Pancreas (tissue), 10 donors: Measurements from ENCODE around the gene INPP5A. TPM values are rescaled to one million over a fixed set of nuclear protein-coding genes. Genes with fewer than 3 reads are reported as not detected.

Experiments used
- ATAC-seq, 4 donors: fragments of 200-7000 bp; cut with Tn5 transposase; one replicate each; pipeline versions ENCODE4 v1.8.0 to v1.9.1; 2020; ENCODE audit warnings: mild to moderate bottlenecking in 4 of 4, moderate library complexity in 4 of 4
- DNase-seq, 6 donors: peaks; one replicate each; pipeline ENCODE4 v3.0.0-alpha.2; 2020
- FAIRE-seq: peaks from 2 replicates; lab custom pipeline; 2012; peaks lifted over from hg19 to GRCh38; lab: Jason Lieb, UNC
- H3K27ac ChIP-seq, 4 donors: fragments of 200-600 bp; sonication (generic); 1 replicate in 3 of 4; 2 replicates in 1 of 4; pipeline versions ENCODE4 v1.5.0 to v1.8.0; 2020
- H3K27me3 ChIP-seq, 4 donors: fragments of 200-600 bp; one replicate each; pipeline ENCODE4 v1.8.0; 2021
- H3K36me3 ChIP-seq, 3 donors: fragments of 200-600 bp; sonication (generic) in 1 of 3; one replicate each; pipeline versions ENCODE4 v1.5.0 to v1.8.0; 2020 to 2021
- H3K4me1 ChIP-seq, 3 donors: fragments of 200-600 bp; one replicate each; pipeline ENCODE4 v1.8.0; 2021
- H3K4me3 ChIP-seq, 4 donors: fragments of 200-600 bp; sonication (generic) in 2 of 4; one replicate each; pipeline versions ENCODE4 v1.5.0 to v1.8.0; 2020 to 2021
- H3K9me3 ChIP-seq, 4 donors: fragments of 200-600 bp; one replicate each; pipeline ENCODE4 v1.8.0; 2021
- WGBS, 2 donors: extraction: QIAGEN DNeasy Blood & Tissue Kit; methylation state at CpG; one replicate each; pipeline ENCODE4 v1.1.7; 2013; 5-methylcytosine and 5-hydroxymethylcytosine counted together
- intact Hi-C, 3 donors: fragments of 100-400 bp; cut with DNase I; formaldehyde crosslinking; loops; one replicate each; pipeline versions ENCODE4 v1.11.1 to v1.14.2; 2022
- polyA plus RNA-seq, 2 donors: library from polyadenylated mRNA; stranded (reverse); fragments of 200-250 nt; gene quantifications; one replicate each; pipeline ENCODE4 v1.2.3, GENCODE V29; 2013
- total RNA-seq, 6 donors: library from RNA; stranded (reverse); fragmentation: NEBNext Ultra II Directional in 4 of 6; extraction: Animal tissue kit (Norgen Biotek cat#: 25700) in 4 of 6; gene quantifications; one replicate each; pipeline versions ENCODE4 v1.2.1 to v1.2.4, GENCODE V29; 2021 to 2023
- TF ChIP-seq, protein P1 (sequence below), 4 donors: fragments of 200-600 bp; sonication (generic) in 3 of 4; IDR thresholded peaks; one replicate each; pipeline versions ENCODE4 v1.5.0 to v1.8.0; 2021; ENCODE audit warnings: antibody characterized with exemption in 4 of 4
- donor health status: healthy with polysubstance abuse.
- donor health status: DM: no; HTN: no; CAD: no; lungs with moderate emphysema.
- donor health status: DM: no; HTN: no; CAD: no.
- donor health status: control.
- donor health status: control.
- donor health status: Bipolar disorder and iron deficiency.
- donor health status: DM: yes; HTN: yes; CAD: no.
- donor health status: DM: no; HTN: no; CAD: no.
- donor health status: DM: no; HTN: no; CAD: no.
- donor health status: DM: yes; HTN: yes; CAD: no.

INPP5A gene
- total and polyA plus RNA-seq, 8 donors, result 5.9 to 15.6 (median 11.3) TPM

DNA sequence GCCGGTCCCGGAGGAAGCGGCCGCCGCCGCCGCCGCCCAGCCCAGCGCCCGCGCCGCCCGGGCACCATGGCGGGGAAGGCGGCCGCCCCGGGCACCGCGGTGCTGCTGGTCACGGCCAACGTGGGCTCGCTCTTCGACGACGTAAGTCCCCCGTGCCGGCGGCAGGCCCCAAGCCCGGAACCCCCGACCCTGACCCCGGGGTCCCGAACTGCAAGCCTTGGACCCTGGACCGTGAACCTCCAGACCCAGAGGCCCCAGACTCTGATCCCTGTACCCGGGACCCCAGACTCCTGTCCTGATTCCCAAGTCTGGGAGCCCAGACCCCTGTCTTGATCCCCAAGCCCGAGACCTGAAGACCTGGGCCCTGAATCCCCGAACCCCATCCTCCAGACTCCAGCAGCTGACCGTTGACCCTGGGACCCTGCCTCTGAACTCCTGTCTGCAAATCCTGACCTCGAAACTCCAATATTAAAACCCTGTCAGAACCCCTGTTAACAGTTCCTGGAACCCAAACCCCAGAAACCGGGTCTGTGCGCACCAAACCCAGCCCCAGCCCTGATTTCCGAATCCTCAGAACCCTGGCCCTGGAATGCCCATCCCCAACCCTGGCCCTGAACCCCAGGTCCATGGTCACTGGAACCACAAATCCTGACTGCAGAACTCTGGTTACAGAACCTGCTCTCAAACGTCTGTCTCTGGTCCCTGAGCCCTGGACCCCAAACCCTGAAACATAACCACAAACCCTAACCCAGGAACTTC is 623 bp downstream of the INPP5A start:
- Histone ChIP-seq H3K4me1 (peaks cover 0 to 38% (median 17%) of the 10 kb centered on the region in 3 donors), H3K9me3 (no peaks in the 10 kb centered on the region), H3K36me3 (no peaks in the 10 kb centered on the region), H3K27ac (peak overlapping the region in 3 of 4 donors; percentile 19 to 42 (median 26)), H3K27me3 (no peaks in the 10 kb centered on the region), H3K4me3 (peak overlapping the region; percentile 21 to 69 (median 60))
- FAIRE-seq, result no peak
- intact Hi-C loops, result no loop called here
- ATAC-seq, result no peak
- TF ChIP-seq, protein P1, sequence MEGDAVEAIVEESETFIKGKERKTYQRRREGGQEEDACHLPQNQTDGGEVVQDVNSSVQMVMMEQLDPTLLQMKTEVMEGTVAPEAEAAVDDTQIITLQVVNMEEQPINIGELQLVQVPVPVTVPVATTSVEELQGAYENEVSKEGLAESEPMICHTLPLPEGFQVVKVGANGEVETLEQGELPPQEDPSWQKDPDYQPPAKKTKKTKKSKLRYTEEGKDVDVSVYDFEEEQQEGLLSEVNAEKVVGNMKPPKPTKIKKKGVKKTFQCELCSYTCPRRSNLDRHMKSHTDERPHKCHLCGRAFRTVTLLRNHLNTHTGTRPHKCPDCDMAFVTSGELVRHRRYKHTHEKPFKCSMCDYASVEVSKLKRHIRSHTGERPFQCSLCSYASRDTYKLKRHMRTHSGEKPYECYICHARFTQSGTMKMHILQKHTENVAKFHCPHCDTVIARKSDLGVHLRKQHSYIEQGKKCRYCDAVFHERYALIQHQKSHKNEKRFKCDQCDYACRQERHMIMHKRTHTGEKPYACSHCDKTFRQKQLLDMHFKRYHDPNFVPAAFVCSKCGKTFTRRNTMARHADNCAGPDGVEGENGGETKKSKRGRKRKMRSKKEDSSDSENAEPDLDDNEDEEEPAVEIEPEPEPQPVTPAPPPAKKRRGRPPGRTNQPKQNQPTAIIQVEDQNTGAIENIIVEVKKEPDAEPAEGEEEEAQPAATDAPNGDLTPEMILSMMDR (IDR thresholded peaks at IDR 0.05), result no peak
- peak in 5 of 6 donors; percentile 42 to 86 (median 58) for DNase-seq
- WGBS, 2 donors, result 4 to 10% methylated on average over 19 to 42 of the region's 42 CpGs

DNA sequence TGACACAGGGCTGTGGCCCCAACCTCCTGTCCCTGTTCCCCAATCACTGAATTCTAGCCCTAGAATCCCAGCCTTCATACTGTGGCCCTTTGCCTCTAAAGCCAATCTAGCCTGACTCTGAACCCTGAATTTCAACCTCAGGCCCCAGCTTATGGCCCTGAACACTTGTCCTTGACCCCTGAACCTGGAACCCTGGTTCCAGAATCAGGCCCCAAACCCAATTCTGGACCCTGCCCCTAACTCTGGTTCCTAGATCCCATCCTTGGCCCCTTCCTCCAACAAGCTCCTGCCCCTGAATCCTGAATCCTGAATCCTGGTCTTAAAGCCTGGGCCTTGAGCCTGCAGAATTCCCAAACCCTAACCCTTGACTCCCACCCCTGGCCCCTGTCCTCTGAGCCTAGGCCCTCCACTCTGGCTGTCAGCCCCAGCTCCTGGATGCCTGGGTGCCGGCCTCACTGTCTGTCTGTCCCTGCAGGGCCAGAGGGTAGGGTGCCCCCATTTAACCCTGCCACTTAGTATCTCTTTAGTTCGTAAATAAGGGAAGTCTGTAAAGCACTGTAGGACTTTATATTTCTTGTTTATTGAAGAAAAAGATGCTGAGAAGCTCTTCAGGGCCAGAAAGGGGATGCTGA is 1.3 kb downstream of the INPP5A start:
- H3K36me3 ChIP-seq, result no peaks in the 10 kb centered on the region
- intact Hi-C loops, result no loop called here
- peak overlapping the region; percentile 19 to 36 (median 26) for H3K27ac ChIP-seq
- H3K4me3 ChIP-seq, result peak overlapping the region in 3 of 4 donors; percentile 52 to 69 (median 68)
- TF ChIP-seq, protein P1 (IDR thresholded peaks at IDR 0.05), result no peak
- 41 to 46% methylated on average over 2 of the region's 2 CpGs for WGBS, 2 donors
- H3K27me3 ChIP-seq, result no peaks in the 10 kb centered on the region
- DNase-seq (peak in 3 of 6 donors; percentile 30 to 56 (median 52)), FAIRE-seq (no peak), ATAC-seq (no peak)
- no peaks in the 10 kb centered on the region for H3K9me3 ChIP-seq
- peaks cover 0 to 38% (median 17%) of the 10 kb centered on the region in 3 donors for H3K4me1 ChIP-seq

DNA sequence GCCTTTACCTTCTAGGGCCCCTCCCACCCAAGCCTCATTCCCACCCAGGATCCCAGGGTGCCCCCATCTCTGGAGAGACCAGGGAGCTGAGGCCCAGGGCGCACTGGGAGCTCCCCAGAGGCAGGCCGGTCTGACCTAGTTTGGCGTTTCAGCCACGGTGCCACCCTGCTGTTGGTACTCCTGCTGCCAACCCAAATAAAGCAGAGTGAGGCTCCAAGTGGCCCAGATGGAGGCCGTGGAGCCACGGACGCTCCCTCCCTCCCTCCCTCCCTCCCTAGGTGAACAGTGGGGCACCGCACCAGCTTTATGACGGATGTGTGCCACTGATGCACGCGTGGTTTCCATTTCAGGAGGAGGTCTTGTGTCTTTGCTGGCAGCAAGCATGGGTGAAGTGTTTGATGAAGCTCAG is 1.8 kb downstream of the INPP5A start:
- Histone ChIP-seq H3K4me1 (peaks cover 0 to 38% (median 17%) of the 10 kb centered on the region in 3 donors), H3K27ac (peak overlapping the region; percentile 10 to 36 (median 22)), H3K27me3 (no peaks in the 10 kb centered on the region), H3K4me3 (peak overlapping the region in 2 of 4 donors; percentile 68 to 69), H3K36me3 (no peaks in the 10 kb centered on the region), H3K9me3 (no peaks in the 10 kb centered on the region)
- WGBS, 2 donors, result 8% methylated on average over 11 of the region's 11 CpGs
- ATAC-seq (peak in 2 of 4 donors; percentile 2 to 8), DNase-seq (peak; percentile 55 to 86 (median 60)), FAIRE-seq (no peak)
- TF ChIP-seq, protein P1 (IDR thresholded peaks at IDR 0.05), result no peak
- intact Hi-C loops, result no loop called here

DNA sequence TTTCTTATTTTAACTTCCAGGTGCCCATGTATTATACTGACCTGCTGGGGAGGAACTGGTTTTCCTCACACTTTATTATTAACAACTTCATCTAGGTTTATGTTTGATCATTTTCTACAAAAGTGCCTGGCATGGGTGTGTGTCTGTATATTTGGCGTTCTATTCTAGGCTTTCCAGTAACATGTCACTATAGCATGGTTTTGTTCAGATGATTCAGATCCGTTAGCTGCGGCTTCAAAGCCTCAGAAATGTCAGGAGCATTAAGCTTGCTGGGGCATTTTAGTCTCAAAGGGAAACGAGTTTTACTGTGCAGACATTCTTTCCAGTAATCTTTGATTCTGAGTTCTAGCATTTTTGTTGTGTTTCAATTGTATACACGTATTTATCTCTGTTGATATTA is 2.3 kb downstream of the INPP5A start:
- TF ChIP-seq, protein P1 (IDR thresholded peaks at IDR 0.05), result no peak
- WGBS, 2 donors, result 28 to 29% methylated on average over 5 of the region's 5 CpGs
- FAIRE-seq (no peak), DNase-seq (no peak), ATAC-seq (no peak)
- Histone ChIP-seq H3K36me3 (no peaks in the 10 kb centered on the region), H3K9me3 (no peaks in the 10 kb centered on the region), H3K27ac (peak overlapping the region in 2 of 4 donors; percentile 19 to 36), H3K4me1 (peaks cover 0 to 38% (median 17%) of the 10 kb centered on the region in 3 donors), H3K4me3 (peak overlapping the region in 2 of 4 donors; percentile 68 to 69), H3K27me3 (no peaks in the 10 kb centered on the region)
- intact Hi-C loops, result no loop called here
